ENCODE measurements around the gene CHMP1B. TPM values are rescaled to one million over a fixed set of nuclear protein-coding genes. Genes with fewer than 3 reads are reported as not detected.

Gene CHMP1B
- total and polyA plus RNA-seq, 9 of the 15 experiments (the other 6 are each of a cell fraction or from before 2014, with no cell fraction given), result 12.3 to 29.9 (median 19.0) TPM

GRCh38 chr18:11859903-11860407 is 8.7 kb downstream of the CHMP1B start (continued):
- TF ChIP-seq, protein P1, sequence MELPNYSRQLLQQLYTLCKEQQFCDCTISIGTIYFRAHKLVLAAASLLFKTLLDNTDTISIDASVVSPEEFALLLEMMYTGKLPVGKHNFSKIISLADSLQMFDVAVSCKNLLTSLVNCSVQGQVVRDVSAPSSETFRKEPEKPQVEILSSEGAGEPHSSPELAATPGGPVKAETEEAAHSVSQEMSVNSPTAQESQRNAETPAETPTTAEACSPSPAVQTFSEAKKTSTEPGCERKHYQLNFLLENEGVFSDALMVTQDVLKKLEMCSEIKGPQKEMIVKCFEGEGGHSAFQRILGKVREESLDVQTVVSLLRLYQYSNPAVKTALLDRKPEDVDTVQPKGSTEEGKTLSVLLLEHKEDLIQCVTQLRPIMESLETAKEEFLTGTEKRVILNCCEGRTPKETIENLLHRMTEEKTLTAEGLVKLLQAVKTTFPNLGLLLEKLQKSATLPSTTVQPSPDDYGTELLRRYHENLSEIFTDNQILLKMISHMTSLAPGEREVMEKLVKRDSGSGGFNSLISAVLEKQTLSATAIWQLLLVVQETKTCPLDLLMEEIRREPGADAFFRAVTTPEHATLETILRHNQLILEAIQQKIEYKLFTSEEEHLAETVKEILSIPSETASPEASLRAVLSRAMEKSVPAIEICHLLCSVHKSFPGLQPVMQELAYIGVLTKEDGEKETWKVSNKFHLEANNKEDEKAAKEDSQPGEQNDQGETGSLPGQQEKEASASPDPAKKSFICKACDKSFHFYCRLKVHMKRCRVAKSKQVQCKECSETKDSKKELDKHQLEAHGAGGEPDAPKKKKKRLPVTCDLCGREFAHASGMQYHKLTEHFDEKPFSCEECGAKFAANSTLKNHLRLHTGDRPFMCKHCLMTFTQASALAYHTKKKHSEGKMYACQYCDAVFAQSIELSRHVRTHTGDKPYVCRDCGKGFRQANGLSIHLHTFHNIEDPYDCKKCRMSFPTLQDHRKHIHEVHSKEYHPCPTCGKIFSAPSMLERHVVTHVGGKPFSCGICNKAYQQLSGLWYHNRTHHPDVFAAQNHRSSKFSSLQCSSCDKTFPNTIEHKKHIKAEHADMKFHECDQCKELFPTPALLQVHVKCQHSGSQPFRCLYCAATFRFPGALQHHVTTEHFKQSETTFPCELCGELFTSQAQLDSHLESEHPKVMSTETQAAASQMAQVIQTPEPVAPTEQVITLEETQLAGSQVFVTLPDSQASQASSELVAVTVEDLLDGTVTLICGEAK (IDR thresholded peaks at IDR 0.05), result no peak
- TF ChIP-seq, protein P1 (CRISPR knock-in tag; IDR thresholded peaks at IDR 0.05), result no peak
- TF ChIP-seq ZNF175 (CRISPR knock-in tag; IDR thresholded peaks at IDR 0.05; ENCODE audit: low read depth), result 0 out of 2 replicates have a peak, but pooled peaks have one; percentile 30
- peak; percentile 87 for TF ChIP-seq JUN (IDR thresholded peaks at IDR 0.05; ENCODE audit: borderline replicate concordance, low read depth, low read length)
- TF ChIP-seq JUN (CRISPR knock-in tag; IDR thresholded peaks at IDR 0.05; ENCODE audit: borderline replicate concordance), result no peak
- no peak for TF ChIP-seq MGA (IDR thresholded peaks at IDR 0.05)
- TF ChIP-seq ZNF668 (CRISPR knock-in tag; IDR thresholded peaks at IDR 0.05), result no peak
